ENCODE data around the gene A1BG. TPM values are rescaled to one million over a fixed set of nuclear protein-coding genes. Genes with fewer than 3 reads are reported as not detected.
A peak's percentile ranks its signal among the peaks of the same experiment; 100 is the strongest.

Gene A1BG
- total RNA-seq, 2 experiments from 2014 or later = 2.9 to 4.7 TPM

DNA sequence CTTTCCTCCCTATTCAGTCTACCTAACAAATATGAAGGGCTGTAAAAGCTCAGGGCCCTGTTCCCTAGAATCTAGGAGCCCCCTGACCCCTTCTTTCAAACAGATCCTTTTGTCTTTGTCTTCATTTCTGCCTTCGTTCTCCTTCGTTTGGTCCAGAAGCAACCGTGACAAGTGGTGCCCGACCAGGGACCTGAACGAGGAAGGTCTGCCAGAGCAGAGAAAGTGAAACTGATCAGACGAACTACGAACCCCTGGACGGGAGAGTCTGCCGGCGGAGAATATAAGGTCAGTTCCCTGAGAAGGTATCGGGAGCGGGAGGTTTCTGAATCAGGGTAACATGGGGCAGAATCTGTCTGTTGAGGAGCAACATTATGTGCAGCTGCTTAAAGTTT, 47.4 kb downstream of the A1BG start:
- Mint-ChIP-seq H3K36me3 (ENCODE audit: low read depth) (peaks cover 69% of the 10 kb centered on the region), H3K27ac (peak overlapping the region; percentile 100), H3K4me1 (peaks cover 52% of the 10 kb centered on the region), H3K4me3 (peak overlapping the region; percentile 99), H3K9me3 (ENCODE audit: low read depth) (no peaks in the 10 kb centered on the region), H3K27me3 (no peaks in the 10 kb centered on the region)
- DNase-seq (peak; percentile 10), ATAC-seq (no peak)
- intact Hi-C loops (cut with DNase I, micrococcal nuclease) = loop anchor here (1.0 to 5.0 kb wide), 22 partner anchors 20 to 1994 kb away; partner anchors contain the start of genes RPS5 (in 2 of the 2), ZNF8 (in 2 of the 2), ZSCAN22 (in 2 of the 2) and MZF1 (in 1 of the 2)
- ChIA-PET CTCF (interaction anchor here (0.8 to 1.8 kb wide), 3 partner anchors 28 to 201 kb away, joined by 3 to 5 read pairs (median 3); no protein-coding TSS in a partner anchor), POLR2A (no interaction called here)

DNA sequence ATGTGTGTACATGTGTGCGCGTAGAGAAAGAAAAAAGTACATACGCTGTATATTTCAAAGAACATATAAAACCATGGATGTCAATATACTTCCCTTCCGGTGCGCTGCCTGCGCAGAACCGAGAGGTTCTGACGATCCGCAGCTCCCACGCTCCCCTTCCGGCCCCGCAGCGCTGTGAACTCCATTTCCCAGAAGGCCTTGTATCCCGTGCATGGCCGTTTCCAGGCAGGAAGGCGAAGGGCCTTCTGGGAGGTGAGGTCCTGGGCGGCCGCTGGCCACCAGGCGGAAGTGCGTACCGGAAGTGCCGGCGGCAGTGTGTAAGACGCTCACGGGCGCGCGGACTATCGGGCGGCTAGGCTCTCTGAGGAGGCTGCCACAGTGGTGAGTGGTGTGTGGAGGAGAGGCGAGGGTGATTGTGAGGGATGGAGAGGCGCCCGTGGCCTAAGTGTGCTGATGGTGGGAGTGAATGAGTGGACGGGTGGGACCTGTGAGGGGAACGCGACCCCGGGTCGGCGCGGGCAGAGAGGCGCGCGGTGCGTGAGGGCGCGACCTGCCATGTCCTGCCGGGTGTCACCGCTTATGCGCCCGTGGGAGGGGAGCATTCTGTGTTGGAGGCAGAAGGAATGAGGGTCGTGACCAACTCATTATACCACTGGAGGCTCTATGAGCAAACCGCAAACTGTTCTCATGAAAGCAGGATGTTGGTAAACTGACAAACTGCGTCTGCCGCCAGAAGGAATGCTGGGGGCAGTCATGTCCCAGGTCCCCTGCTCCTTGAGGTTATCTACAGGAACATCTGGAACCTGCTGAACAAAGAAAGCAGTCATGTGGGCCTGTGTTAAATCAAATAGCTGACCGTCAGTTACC, 48.0 kb downstream of the A1BG start, which contains the start of gene ERVK3-1:
Gene ERVK3-1, plus strand, starts transcription at position 313 of the 867 bp plus-strand sequence. CDS start 6,792 bp downstream, outside the sequence.
- Mint-ChIP-seq H3K27me3 (no peaks in the 10 kb centered on the region), H3K27ac (peak within 1 kb of the TSS; percentile 100), H3K36me3 (ENCODE audit: low read depth) (peaks cover 71% of the 10 kb centered on the region), H3K4me3 (peak within 1 kb of the TSS; percentile 99), H3K4me1 (peaks cover 52% of the 10 kb centered on the region), H3K9me3 (ENCODE audit: low read depth) (no peaks in the 10 kb centered on the region)
- ATAC-seq (peak; percentile 98), DNase-seq (peak; percentile 97)
- intact Hi-C loops (cut with DNase I, micrococcal nuclease) = loop anchor here (1.0 to 5.0 kb wide), 22 partner anchors 21 to 1993 kb away; partner anchors contain the start of genes RPS5 (in 2 of the 2), ZNF8 (in 2 of the 2), ZSCAN22 (in 2 of the 2) and MZF1 (in 1 of the 2)
- ChIA-PET CTCF (interaction anchor here (0.6 to 1.8 kb wide), 5 partner anchors 27 to 252 kb away, joined by 3 to 5 read pairs (median 3); no protein-coding TSS in a partner anchor), POLR2A (no interaction called here)

DNA sequence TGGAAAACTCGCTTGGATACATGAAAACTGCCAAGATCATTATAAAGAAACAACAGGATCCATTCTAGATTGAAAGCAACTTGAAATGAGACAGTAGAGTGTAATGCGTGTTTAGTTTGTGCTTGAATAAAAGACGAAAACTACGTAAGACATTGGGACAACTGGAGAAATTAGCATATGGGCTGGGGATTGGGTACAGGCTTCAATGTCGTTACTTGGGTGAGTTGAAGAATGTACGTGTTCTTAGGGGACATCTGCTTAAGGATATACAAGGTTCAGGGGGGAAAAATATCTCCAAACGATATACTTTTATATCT, 48.6 kb downstream of the A1BG start:
- Mint-ChIP-seq H3K27ac (peak overlapping the region; percentile 100), H3K27me3 (no peaks in the 10 kb centered on the region), H3K4me3 (peak overlapping the region; percentile 99), H3K9me3 (ENCODE audit: low read depth) (no peaks in the 10 kb centered on the region), H3K4me1 (peaks cover 49% of the 10 kb centered on the region), H3K36me3 (ENCODE audit: low read depth) (peaks cover 71% of the 10 kb centered on the region)
- CTCF ChIA-PET = interaction anchor here (0.6 to 1.4 kb wide), 2 partner anchors 19 to 252 kb away, joined by 3 to 4 read pairs; no protein-coding TSS in a partner anchor
- POLR2A ChIA-PET = no interaction called here
- ATAC-seq (peak; percentile 4), DNase-seq (no peak)
- intact Hi-C loops (cut with DNase I, micrococcal nuclease) = loop anchor here (1.0 to 5.0 kb wide), 22 partner anchors 22 to 1992 kb away; partner anchors contain the start of genes RPS5 (in 2 of the 2), ZNF8 (in 2 of the 2), ZSCAN22 (in 2 of the 2) and MZF1 (in 1 of the 2)

DNA sequence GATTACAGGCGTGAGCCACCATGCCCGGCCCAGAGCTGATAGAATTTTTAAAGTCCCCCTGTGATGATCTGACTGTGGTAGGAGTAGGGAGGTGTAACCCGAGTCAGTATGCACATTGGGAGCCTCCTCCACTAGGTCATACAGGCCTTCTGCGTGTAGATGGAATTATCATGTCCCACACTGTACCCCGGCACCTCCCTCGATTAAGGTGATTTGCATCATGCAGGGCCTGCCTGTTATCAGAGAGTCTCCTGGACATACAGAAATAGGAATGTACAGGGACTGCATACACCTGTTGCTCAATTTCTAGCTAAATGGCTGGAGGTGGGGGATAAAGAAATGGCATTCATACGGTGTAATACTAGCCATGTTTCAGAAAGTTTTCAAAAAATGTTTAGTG, 49.0 kb downstream of the A1BG start:
- no peaks in the 10 kb centered on the region for H3K9me3 Mint-ChIP-seq (ENCODE audit: low read depth)
- peaks cover 69% of the 10 kb centered on the region for H3K36me3 Mint-ChIP-seq (ENCODE audit: low read depth)
- H3K27me3 Mint-ChIP-seq = no peaks in the 10 kb centered on the region
- H3K4me1 Mint-ChIP-seq = peaks cover 45% of the 10 kb centered on the region
- CTCF ChIA-PET = interaction anchor here (1.4 kb wide), 1 partner anchor 19 kb away, joined by 4 read pairs; no protein-coding TSS in a partner anchor
- no peak for DNase-seq
- POLR2A ChIA-PET = no interaction called here
- peak overlapping the region; percentile 99 for H3K4me3 Mint-ChIP-seq
- intact Hi-C loops (cut with DNase I, micrococcal nuclease) = no loop called here
- ATAC-seq = no peak
- H3K27ac Mint-ChIP-seq = peak overlapping the region; percentile 100

DNA sequence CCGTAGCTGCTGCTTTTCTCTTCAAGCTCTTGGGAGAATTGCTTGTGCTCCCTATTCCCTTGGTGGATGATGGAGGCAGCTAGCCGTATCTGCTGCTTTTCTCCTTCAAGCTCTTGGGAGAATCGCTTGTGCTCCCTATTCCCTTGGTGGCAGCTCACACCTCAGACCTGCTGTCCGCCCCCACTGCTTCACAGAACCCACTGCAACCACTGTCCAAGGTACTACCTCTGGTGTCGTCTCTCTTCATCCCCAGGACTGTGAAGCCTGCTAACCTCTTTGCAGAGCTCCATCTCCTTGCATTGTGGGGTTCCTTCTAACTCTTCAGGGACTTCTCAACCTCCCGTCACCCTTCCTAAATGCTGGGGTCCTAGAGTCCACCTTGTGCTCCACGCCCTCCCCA, 52.7 kb downstream of the A1BG start:
- POLR2A ChIA-PET = no interaction called here

DNA sequence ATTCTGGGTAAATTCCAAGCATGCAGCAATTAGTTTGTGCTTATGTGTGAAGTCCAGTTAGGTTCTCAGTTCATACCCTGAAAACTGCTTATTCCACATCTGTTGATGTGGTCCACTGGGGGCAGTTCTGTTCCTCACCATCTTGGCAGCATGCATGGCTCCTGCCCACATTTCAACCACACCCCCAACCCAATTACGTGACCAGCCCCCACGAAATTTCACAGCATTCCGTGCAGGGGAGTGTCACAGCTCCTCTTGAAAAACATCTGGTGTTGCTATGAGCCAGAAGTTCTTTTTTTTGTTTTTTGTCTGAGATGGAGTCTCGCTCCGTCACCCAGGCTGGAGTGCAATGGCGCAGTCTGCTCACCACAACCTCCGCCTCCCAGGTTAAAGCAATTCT, 57.2 kb downstream of the A1BG start:
- CTCF ChIA-PET = interaction anchor here (0.7 kb wide), 1 partner anchor 170 kb away, joined by 3 read pairs; no protein-coding TSS in a partner anchor
- no peaks in the 10 kb centered on the region for H3K27me3 Mint-ChIP-seq
- no peak for DNase-seq
- peaks cover 85% of the 10 kb centered on the region for H3K36me3 Mint-ChIP-seq (ENCODE audit: low read depth)
- intact Hi-C loops (cut with DNase I, micrococcal nuclease) = no loop called here
- peaks cover 32% of the 10 kb centered on the region for H3K9me3 Mint-ChIP-seq (ENCODE audit: low read depth)
- no peak for ATAC-seq
- no peak overlapping the region for H3K4me3 Mint-ChIP-seq
- POLR2A ChIA-PET = no interaction called here
- H3K27ac Mint-ChIP-seq = no peak overlapping the region
- no peaks in the 10 kb centered on the region for H3K4me1 Mint-ChIP-seq

More for the DNA sequence above, 52.7 kb downstream of the A1BG start:
- DNase-seq (no peak), ATAC-seq (no peak)
- Mint-ChIP-seq H3K4me3 (no peak overlapping the region), H3K27me3 (no peaks in the 10 kb centered on the region), H3K4me1 (peaks cover 13% of the 10 kb centered on the region), H3K27ac (no peak overlapping the region), H3K36me3 (ENCODE audit: low read depth) (peaks cover 64% of the 10 kb centered on the region), H3K9me3 (ENCODE audit: low read depth) (no peaks in the 10 kb centered on the region)
- intact Hi-C loops (cut with DNase I, micrococcal nuclease) = no loop called here
- CTCF ChIA-PET = no interaction called here

Small RNAs within 50 kb of the gene (microRNA-seq; reads per million reads assigned to microRNA genes)
- gene MIR4754 (ENCODE audit: borderline replicate concordance) = 1.1 reads per million
- gene MIR6806 (ENCODE audit: borderline replicate concordance) = not detected

Other genes starting within 250 kb of the A1BG start
- 1 to 10 TPM; 4.9 to 5.0 TPM for gene ZNF329, start 202.7 kb downstream of the A1BG start, total RNA-seq
- gene ZNF274, start 170.4 kb downstream of the A1BG start, total RNA-seq = 10 to 100 TPM; 20.2 to 20.5 TPM
- gene ZNF544, start 124.6 kb downstream of the A1BG start, total RNA-seq = 10 to 100 TPM; 32.2 to 38.5 TPM
- 1 to 10 TPM; 4.4 to 4.5 TPM for gene ZNF8, start 74.5 kb downstream of the A1BG start, total RNA-seq
- gene ERVK3-1, start 48.1 kb downstream of the A1BG start, total RNA-seq = 10 to 100 TPM; 38.6 to 53.6 TPM
- gene ZSCAN22, start 26.5 kb downstream of the A1BG start, total RNA-seq = 1 to 10 TPM; 3.1 to 3.8 TPM
- 1 to 10 TPM; 1.1 to 1.5 TPM for gene ZNF497, start 9.3 kb upstream of the A1BG start, total RNA-seq
- 1 to 10 TPM; 2.0 to 2.5 TPM for gene ZNF837, start 27.5 kb upstream of the A1BG start, total RNA-seq
- gene RPS5, start 33.8 kb upstream of the A1BG start, total RNA-seq = 1,000 to 10,000 TPM; 1,234 to 1,535 TPM
- gene RNF225, start 42.2 kb upstream of the A1BG start, total RNA-seq = under 1 TPM; 0.25 to 0.56 TPM
- gene ZNF584, start 55.2 kb upstream of the A1BG start, total RNA-seq = 10 to 100 TPM in 1 of 2 experiments, 1 to 10 TPM in 1; 9.9 to 11.2 TPM
- gene ZNF132, start 86.7 kb upstream of the A1BG start, total RNA-seq = 1 to 10 TPM; 3.3 to 4.4 TPM
- gene ZNF324B, start 98.1 kb upstream of the A1BG start, total RNA-seq = 1 to 10 TPM; 5.8 to 7.5 TPM
- gene ZNF324, start 113.6 kb upstream of the A1BG start, total RNA-seq = 1 to 10 TPM; 4.7 to 7.5 TPM
- 1 to 10 TPM; 4.2 to 4.7 TPM for gene ZNF446, start 122.9 kb upstream of the A1BG start, total RNA-seq
- 10 to 100 TPM in 1 of 2 experiments, 1 to 10 TPM in 1; 8.9 to 19.5 TPM for gene SLC27A5, start 158.5 kb upstream of the A1BG start, total RNA-seq
- 10 to 100 TPM; 10.1 to 11.1 TPM for gene ZBTB45, start 166.3 kb upstream of the A1BG start, total RNA-seq
- 100 to 1,000 TPM; 481 to 758 TPM for gene TRIM28, start 190.6 kb upstream of the A1BG start, total RNA-seq
- gene CHMP2A, start 201.6 kb upstream of the A1BG start, total RNA-seq = 100 to 1,000 TPM; 101 to 107 TPM
- 100 to 1,000 TPM; 115 to 138 TPM for gene UBE2M, start 205.1 kb upstream of the A1BG start, total RNA-seq
- gene MZF1, start 219.8 kb upstream of the A1BG start, total RNA-seq = 10 to 100 TPM; 14.3 to 15.0 TPM

Data from activated CD4-positive, alpha-beta T cell treated with anti-CD3 and anti-CD28 coated beads for 36 hours (primary cell).